ENCODE data around the gene PUS1.

Gene PUS1

DNA sequence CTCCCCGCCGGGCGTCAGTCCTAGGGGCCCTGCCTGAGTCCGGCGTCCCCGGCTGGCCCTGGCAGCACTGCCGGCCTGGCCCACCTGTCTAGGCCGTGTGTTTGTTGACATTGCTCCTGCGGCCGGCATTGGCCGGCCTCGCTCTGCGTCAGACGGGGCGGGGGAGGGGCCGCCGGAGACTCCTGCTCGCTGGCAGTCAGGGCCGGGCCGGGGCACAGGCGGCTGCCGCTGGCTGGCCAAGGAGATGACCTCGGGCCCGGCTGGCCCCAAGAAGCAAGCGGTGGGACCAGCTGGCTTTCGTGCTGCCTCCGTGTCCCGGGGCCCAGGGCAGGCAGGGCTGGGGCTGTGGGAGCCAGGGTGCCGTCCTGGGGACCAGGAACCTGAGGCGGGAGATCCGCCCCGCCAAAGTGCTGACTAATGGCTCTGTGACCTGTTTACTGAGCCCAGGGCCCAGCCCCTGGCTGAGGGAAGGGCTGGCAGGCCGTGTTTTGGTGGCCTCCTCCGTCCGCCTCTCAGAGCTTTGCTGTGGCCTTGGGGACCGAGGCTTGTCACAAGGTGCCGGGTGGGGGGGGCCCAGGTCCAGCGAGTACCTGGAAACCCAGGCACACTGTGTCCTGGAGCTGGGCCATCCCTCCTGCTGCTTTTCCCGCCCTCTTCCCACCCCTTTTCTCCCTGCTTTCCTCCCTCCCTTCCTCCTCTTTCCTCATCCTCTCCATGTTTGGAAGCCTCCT, 32.8 kb upstream of the PUS1 start (continued):
- TF ChIP-seq, protein P1, sequence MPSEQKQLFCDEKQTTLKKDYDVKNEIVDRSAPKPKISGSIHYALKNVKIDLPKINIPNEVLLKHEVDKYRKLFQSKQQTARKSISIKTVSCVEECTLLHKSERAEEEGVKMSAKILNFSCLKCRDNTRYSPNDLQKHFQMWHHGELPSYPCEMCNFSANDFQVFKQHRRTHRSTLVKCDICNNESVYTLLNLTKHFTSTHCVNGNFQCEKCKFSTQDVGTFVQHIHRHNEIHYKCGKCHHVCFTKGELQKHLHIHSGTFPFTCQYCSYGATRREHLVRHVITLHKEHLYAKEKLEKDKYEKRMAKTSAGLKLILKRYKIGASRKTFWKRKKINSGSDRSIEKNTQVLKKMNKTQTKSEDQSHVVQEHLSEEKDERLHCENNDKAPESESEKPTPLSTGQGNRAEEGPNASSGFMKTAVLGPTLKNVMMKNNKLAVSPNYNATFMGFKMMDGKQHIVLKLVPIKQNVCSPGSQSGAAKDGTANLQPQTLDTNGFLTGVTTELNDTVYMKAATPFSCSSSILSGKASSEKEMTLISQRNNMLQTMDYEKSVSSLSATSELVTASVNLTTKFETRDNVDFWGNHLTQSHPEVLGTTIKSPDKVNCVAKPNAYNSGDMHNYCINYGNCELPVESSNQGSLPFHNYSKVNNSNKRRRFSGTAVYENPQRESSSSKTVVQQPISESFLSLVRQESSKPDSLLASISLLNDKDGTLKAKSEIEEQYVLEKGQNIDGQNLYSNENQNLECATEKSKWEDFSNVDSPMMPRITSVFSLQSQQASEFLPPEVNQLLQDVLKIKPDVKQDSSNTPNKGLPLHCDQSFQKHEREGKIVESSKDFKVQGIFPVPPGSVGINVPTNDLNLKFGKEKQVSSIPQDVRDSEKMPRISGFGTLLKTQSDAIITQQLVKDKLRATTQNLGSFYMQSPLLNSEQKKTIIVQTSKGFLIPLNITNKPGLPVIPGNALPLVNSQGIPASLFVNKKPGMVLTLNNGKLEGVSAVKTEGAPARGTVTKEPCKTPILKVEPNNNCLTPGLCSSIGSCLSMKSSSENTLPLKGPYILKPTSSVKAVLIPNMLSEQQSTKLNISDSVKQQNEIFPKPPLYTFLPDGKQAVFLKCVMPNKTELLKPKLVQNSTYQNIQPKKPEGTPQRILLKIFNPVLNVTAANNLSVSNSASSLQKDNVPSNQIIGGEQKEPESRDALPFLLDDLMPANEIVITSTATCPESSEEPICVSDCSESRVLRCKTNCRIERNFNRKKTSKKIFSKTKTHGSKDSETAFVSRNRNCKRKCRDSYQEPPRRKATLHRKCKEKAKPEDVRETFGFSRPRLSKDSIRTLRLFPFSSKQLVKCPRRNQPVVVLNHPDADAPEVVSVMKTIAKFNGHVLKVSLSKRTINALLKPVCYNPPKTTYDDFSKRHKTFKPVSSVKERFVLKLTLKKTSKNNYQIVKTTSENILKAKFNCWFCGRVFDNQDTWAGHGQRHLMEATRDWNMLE (tag by site-specific recombination; conservative IDR thresholded peaks at IDR 0.05; ENCODE audit: low read depth), result no peak
- TF ChIP-seq ZBTB48 (tag by site-specific recombination; IDR thresholded peaks at IDR 0.05) (peak; percentile 46), TCF7L2 (IDR thresholded peaks at IDR 0.05; ENCODE audit: borderline replicate concordance, low read depth, low read length) (no peak), ZNF324 (tag by site-specific recombination; IDR thresholded peaks at IDR 0.05) (0 out of 2 replicates have a peak, but pooled peaks have one; percentile 26), OVOL3 (tag by site-specific recombination; IDR thresholded peaks at IDR 0.05) (0 out of 2 replicates have a peak, but pooled peaks have one; percentile 2), KLF1 (tag by site-specific recombination; IDR thresholded peaks at IDR 0.05) (peak; percentile 36; the same call in 1 of the 2 replicates), ZXDB (tag by site-specific recombination; IDR thresholded peaks at IDR 0.05) (peak; percentile 47; the same call in 1 of the 2 replicates), KLF8 (tag by site-specific recombination; IDR thresholded peaks at IDR 0.05) (peak; percentile 49; the same call in 1 of the 2 replicates), ZNF600 (tag by site-specific recombination; IDR thresholded peaks at IDR 0.05) (peak; percentile 60; the same call in 1 of the 2 replicates), BCL11A (tag by site-specific recombination; IDR thresholded peaks at IDR 0.05; ENCODE audit: low read depth) (0 out of 2 replicates have a peak, but pooled peaks have one; percentile 24), ZNF629 (tag by site-specific recombination; IDR thresholded peaks at IDR 0.05) (peak; percentile 83), HOXC10 (CRISPR knock-in tag; IDR thresholded peaks at IDR 0.05) (0 out of 2 replicates have a peak, but pooled peaks have one; percentile 27), ZFHX2 (tag by site-specific recombination; conservative IDR thresholded peaks at IDR 0.05) (0 out of 2 replicates have a peak, but pooled peaks have one; percentile 10), SCRT2 (tag by site-specific recombination; IDR thresholded peaks at IDR 0.05) (peak; percentile 74; the same call in 1 of the 2 replicates), RBAK (tag by site-specific recombination; IDR thresholded peaks at IDR 0.05) (no peak), KLF7 (tag by site-specific recombination; IDR thresholded peaks at IDR 0.05; ENCODE audit: borderline replicate concordance) (0 out of 2 replicates have a peak, but pooled peaks have one; percentile 6), ZBTB8A (tag by site-specific recombination; IDR thresholded peaks at IDR 0.05) (peak; percentile 73), ZNF366 (tag by site-specific recombination; conservative IDR thresholded peaks at IDR 0.05) (peak; percentile 37; the same call in 1 of the 2 replicates), ZNF433 (tag by site-specific recombination; IDR thresholded peaks at IDR 0.05; ENCODE audit: low read depth) (no peak), ZNF266 (tag by site-specific recombination; IDR thresholded peaks at IDR 0.05; ENCODE audit: low read depth) (no peak), GLI2 (tag by site-specific recombination; IDR thresholded peaks at IDR 0.05; ENCODE audit: borderline replicate concordance, low read depth) (no peak)
- TF ChIP-seq, protein P2, sequence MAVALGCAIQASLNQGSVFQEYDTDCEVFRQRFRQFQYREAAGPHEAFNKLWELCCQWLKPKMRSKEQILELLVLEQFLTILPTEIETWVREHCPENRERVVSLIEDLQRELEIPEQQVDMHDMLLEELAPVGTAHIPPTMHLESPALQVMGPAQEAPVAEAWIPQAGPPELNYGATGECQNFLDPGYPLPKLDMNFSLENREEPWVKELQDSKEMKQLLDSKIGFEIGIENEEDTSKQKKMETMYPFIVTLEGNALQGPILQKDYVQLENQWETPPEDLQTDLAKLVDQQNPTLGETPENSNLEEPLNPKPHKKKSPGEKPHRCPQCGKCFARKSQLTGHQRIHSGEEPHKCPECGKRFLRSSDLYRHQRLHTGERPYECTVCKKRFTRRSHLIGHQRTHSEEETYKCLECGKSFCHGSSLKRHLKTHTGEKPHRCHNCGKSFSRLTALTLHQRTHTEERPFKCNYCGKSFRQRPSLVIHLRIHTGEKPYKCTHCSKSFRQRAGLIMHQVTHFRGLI (tag by site-specific recombination; IDR thresholded peaks at IDR 0.05), result peak; percentile 63
- TF ChIP-seq, protein P3, sequence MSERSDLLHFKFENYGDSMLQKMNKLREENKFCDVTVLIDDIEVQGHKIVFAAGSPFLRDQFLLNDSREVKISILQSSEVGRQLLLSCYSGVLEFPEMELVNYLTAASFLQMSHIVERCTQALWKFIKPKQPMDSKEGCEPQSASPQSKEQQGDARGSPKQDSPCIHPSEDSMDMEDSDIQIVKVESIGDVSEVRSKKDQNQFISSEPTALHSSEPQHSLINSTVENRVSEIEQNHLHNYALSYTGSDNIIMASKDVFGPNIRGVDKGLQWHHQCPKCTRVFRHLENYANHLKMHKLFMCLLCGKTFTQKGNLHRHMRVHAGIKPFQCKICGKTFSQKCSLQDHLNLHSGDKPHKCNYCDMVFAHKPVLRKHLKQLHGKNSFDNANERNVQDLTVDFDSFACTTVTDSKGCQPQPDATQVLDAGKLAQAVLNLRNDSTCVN (tag by site-specific recombination; optimal IDR thresholded peaks at IDR 0.05), result peak; percentile 39
- TF ChIP-seq, protein P4, sequence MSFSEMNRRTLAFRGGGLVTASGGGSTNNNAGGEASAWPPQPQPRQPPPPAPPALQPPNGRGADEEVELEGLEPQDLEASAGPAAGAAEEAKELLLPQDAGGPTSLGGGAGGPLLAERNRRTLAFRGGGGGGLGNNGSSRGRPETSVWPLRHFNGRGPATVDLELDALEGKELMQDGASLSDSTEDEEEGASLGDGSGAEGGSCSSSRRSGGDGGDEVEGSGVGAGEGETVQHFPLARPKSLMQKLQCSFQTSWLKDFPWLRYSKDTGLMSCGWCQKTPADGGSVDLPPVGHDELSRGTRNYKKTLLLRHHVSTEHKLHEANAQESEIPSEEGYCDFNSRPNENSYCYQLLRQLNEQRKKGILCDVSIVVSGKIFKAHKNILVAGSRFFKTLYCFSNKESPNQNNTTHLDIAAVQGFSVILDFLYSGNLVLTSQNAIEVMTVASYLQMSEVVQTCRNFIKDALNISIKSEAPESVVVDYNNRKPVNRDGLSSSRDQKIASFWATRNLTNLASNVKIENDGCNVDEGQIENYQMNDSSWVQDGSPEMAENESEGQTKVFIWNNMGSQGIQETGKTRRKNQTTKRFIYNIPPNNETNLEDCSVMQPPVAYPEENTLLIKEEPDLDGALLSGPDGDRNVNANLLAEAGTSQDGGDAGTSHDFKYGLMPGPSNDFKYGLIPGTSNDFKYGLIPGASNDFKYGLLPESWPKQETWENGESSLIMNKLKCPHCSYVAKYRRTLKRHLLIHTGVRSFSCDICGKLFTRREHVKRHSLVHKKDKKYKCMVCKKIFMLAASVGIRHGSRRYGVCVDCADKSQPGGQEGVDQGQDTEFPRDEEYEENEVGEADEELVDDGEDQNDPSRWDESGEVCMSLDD (tag by site-specific recombination; IDR thresholded peaks at IDR 0.05), result 0 out of 2 replicates have a peak, but pooled peaks have one; percentile 47
- TF ChIP-seq, protein P5, sequence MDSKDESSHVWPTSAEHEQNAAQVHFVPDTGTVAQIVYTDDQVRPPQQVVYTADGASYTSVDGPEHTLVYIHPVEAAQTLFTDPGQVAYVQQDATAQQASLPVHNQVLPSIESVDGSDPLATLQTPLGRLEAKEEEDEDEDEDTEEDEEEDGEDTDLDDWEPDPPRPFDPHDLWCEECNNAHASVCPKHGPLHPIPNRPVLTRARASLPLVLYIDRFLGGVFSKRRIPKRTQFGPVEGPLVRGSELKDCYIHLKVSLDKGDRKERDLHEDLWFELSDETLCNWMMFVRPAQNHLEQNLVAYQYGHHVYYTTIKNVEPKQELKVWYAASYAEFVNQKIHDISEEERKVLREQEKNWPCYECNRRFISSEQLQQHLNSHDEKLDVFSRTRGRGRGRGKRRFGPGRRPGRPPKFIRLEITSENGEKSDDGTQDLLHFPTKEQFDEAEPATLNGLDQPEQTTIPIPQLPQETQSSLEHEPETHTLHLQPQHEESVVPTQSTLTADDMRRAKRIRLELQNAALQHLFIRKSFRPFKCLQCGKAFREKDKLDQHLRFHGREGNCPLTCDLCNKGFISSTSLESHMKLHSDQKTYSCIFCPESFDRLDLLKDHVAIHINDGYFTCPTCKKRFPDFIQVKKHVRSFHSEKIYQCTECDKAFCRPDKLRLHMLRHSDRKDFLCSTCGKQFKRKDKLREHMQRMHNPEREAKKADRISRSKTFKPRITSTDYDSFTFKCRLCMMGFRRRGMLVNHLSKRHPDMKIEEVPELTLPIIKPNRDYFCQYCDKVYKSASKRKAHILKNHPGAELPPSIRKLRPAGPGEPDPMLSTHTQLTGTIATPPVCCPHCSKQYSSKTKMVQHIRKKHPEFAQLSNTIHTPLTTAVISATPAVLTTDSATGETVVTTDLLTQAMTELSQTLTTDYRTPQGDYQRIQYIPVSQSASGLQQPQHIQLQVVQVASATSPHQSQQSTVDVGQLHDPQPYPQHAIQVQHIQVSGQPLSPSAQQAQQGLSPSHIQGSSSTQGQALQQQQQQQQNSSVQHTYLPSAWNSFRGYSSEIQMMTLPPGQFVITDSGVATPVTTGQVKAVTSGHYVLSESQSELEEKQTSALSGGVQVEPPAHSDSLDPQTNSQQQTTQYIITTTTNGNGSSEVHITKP (tag by site-specific recombination; IDR thresholded peaks at IDR 0.05), result 0 out of 2 replicates have a peak, but pooled peaks have one; percentile 65

Data from HEK293 (cell line).